AG04449 (cell line): Measurements from ENCODE around the gene C18orf32.
"Not testable (repeated sequence)": the region's sequence is repeated elsewhere in the genome, so short reads cannot be mapped to it uniquely, and the experiment has no call there.

Source experiments
- CTCF ChIA-PET: fragments of 350-600 bp; formaldehyde crosslinking; extraction: SDS; loops from one replicate; lab custom pipeline; 2021; ENCODE audit warnings: antibody characterized with exemption; lab: Yijun Ruan, JAX
- POLR2A ChIA-PET: fragments of 400-600, 350-600 bp; formaldehyde crosslinking; extraction: SDS; loops from one replicate; lab custom pipeline; 2020; ENCODE audit warnings: antibody characterized with exemption, inconsistent platforms; lab: Yijun Ruan, JAX
- DNase-seq: peaks from one replicate; pipeline ENCODE4 v3.0.0-alpha.2; 2010; ENCODE audit warnings: low read depth, low spot score
- H3K4me3 ChIP-seq: 2 replicates; pipeline ENCODE4 v1.5.1; 2011; ENCODE audit warnings: low read depth, mild to moderate bottlenecking, control low read depth, low read length
- CTCF ChIP-seq: IDR thresholded peaks from one replicate; pipeline ENCODE4 v1.5.1; 2011; ENCODE audit warnings: mild to moderate bottlenecking, moderate library complexity, low read length, control low read depth, inconsistent platforms; ENCODE audit not compliant: insufficient read depth; ENCODE audit errors: missing control alignments

The C18orf32 gene

GRCh38 chr18:49525981-49526380 is 38.9 kb upstream of the C18orf32 start:
- H3K4me3 ChIP-seq = no peak overlapping the region
- TF ChIP-seq CTCF = no peak
- ChIA-PET POLR2A (no interaction called here), CTCF (interaction anchor here (5.8 kb wide), 1 partner anchor 15 kb away, joined by 22 read pairs; no protein-coding TSS in a partner anchor)
- DNase-seq = no peak

- ChIA-PET POLR2A (no interaction called here), CTCF (interaction anchor here (0.9 to 5.8 kb wide), 2 partner anchors 14 to 334 kb away, joined by 3 to 22 read pairs; no protein-coding TSS in a partner anchor)
- H3K4me3 ChIP-seq = no peak overlapping the region
- TF ChIP-seq CTCF = no peak
- DNase-seq = no peak
Observed at GRCh38 chr18:49524951-49525350, 37.9 kb upstream of the C18orf32 start.

- TF ChIP-seq CTCF = no peak
- DNase-seq = no peak
- POLR2A ChIA-PET = no interaction called here
- H3K4me3 ChIP-seq = no peak overlapping the region
- CTCF ChIA-PET = interaction anchor here (0.9 to 5.8 kb wide), 5 partner anchors 13 to 336 kb away, joined by 3 to 22 read pairs (median 3); no protein-coding TSS in a partner anchor
Observed at GRCh38 chr18:49524349-49524748, 37.3 kb upstream of the C18orf32 start.

GRCh38 chr18:49523580-49524093 is 36.6 kb upstream of the C18orf32 start:
- DNase-seq, H3K4me3 ChIP-seq, POLR2A ChIA-PET: not testable (repeated sequence)
- CTCF ChIA-PET = interaction anchor here (1.2 to 5.8 kb wide), 5 partner anchors 13 to 336 kb away, joined by 3 to 22 read pairs (median 3); no protein-coding TSS in a partner anchor

GRCh38 chr18:49521216-49521835 is 34.3 kb upstream of the C18orf32 start:
- DNase-seq = no peak
- ChIA-PET POLR2A (no interaction called here), CTCF (interaction anchor here (1.0 to 3.6 kb wide), 2 partner anchors 10 to 264 kb away, joined by 3 to 25 read pairs; no protein-coding TSS in a partner anchor)
- TF ChIP-seq CTCF = no peak
- no peak overlapping the region for H3K4me3 ChIP-seq

- ChIA-PET POLR2A (no interaction called here), CTCF (interaction anchor here (1.0 to 3.6 kb wide), 2 partner anchors 10 to 264 kb away, joined by 3 to 25 read pairs; no protein-coding TSS in a partner anchor)
- no peak for TF ChIP-seq CTCF
- no peak for DNase-seq
- H3K4me3 ChIP-seq = no peak overlapping the region
Observed at GRCh38 chr18:49520661-49521145, 33.7 kb upstream of the C18orf32 start.
